ENCODE data around the gene TRIM66. TPM values are rescaled to one million over a fixed set of nuclear protein-coding genes. Genes with fewer than 3 reads are reported as not detected.

TRIM66 gene
- total and polyA plus RNA-seq, 2 donors (not counting 3 experiments of a cell fraction or from before 2014, with no cell fraction given) = 5.5 to 11.7 TPM

- peaks cover 10 to 12% of the 10 kb centered on the region in 2 experiments for H3K36me3 ChIP-seq (ENCODE audit: control insufficient read depth in 2 of 2, extremely low read depth in 1 of 2, insufficient read depth in 2 of 2, low read length in 2 of 2)
- ChIA-PET CTCF (interaction anchor here (1.2 kb wide), 1 partner anchor 124 kb away, joined by 4 read pairs; no protein-coding TSS in a partner anchor), POLR2A (no interaction called here)
These were observed 8.2 kb upstream of the TRIM66 start for GRCh38 chr11:8690374-8691342.

More at GRCh38 chr11:8690374-8691342, 8.2 kb upstream of the TRIM66 start:
- Histone ChIP-seq H3K9me1 (replicated peaks; ENCODE audit: control insufficient read depth, extremely low read depth, insufficient read depth, low read length) (no peaks in the 10 kb centered on the region), H3K9me3 (replicated peaks; ENCODE audit: control insufficient read depth, insufficient read depth, low read length) (no peaks in the 10 kb centered on the region), H4K20me1 (replicated peaks; ENCODE audit: control insufficient read depth, extremely low read depth, insufficient read depth, low read length) (peaks cover 2% of the 10 kb centered on the region), H3K79me2 (ENCODE audit: control insufficient read depth, insufficient read depth, low read length) (peaks cover 3% of the 10 kb centered on the region), H3K4me2 (ENCODE audit: insufficient read depth, low read length) (no peak overlapping the region), H3K4me1 (ENCODE audit: control insufficient read depth, extremely low read depth, insufficient read depth, low read length) (peaks cover 29% of the 10 kb centered on the region), H3K27ac (ENCODE audit: insufficient read depth, low read depth, low read length) (no peak overlapping the region), H3K9ac (replicated peaks; ENCODE audit: extremely low read depth, insufficient read depth, low read length) (no peak overlapping the region), H3K27me3 (ENCODE audit: control insufficient read depth in 2 of 2, insufficient read depth in 2 of 2, low read length in 2 of 2) (no peaks in the 10 kb centered on the region), H2AFZ (ENCODE audit: low read depth, low read length) (no peak overlapping the region), H3K4me3 (replicated peaks in 1 of 3; ENCODE audit: insufficient read depth in 1 of 3, low read depth in 1 of 3, low read length in 3 of 3) (no peak overlapping the region)
- intact Hi-C loops (cut with micrococcal nuclease) (no loop called here), dilution Hi-C loops (cut with MboI; ENCODE audit: extremely low pct_ligation_motif_present, low sequenced_read_pairs) (no loop called here)
- no peak for TF ChIP-seq MYC (IDR thresholded peaks at IDR 0.05; ENCODE audit: low read depth, low read length)
- no peak for TF ChIP-seq EZH2 (IDR thresholded peaks at IDR 0.05; ENCODE audit: borderline replicate concordance, low read depth, low read length, severe bottlenecking)
- no peak for TF ChIP-seq POLR2A (IDR thresholded peaks at IDR 0.05; ENCODE audit: low read depth, low read length)
- no peak for TF ChIP-seq FOS (IDR thresholded peaks at IDR 0.05; ENCODE audit: borderline replicate concordance, insufficient read depth, low read length)
- TF ChIP-seq CTCF (IDR thresholded peaks at IDR 0.05; ENCODE audit: extremely low read depth in 1 of 2, insufficient read depth in 1 of 2, low read depth in 1 of 2, low read length in 2 of 2) = no peak
- no peak for TF ChIP-seq MAX (IDR thresholded peaks at IDR 0.05; ENCODE audit: insufficient read depth, insufficient read length)
- TF ChIP-seq POLR2AphosphoS5 (IDR thresholded peaks at IDR 0.05; ENCODE audit: insufficient read depth, low read depth, low read length) = no peak
- TF ChIP-seq GATA2 (IDR thresholded peaks at IDR 0.05; ENCODE audit: insufficient read depth, insufficient read length, low read depth, low read length) = no peak
- no peak for TF ChIP-seq JUN (IDR thresholded peaks at IDR 0.05; ENCODE audit: borderline replicate concordance, insufficient read depth, insufficient read length, low read depth)
- DNase-seq (ENCODE audit: low read depth, low spot score) (no peak), FAIRE-seq (no peak)
- no TSS peak for BruUV-seq (replicated peaks)

Measured in endothelial cell of umbilical vein (primary cell).